Hepatocyte (in vitro differentiated cells): ENCODE data around the gene SEC24D. TPM values are rescaled to one million over a fixed set of nuclear protein-coding genes. Genes with fewer than 3 reads are reported as not detected.

Experiments used
- DNase-seq: peaks from one replicate; pipeline ENCODE4 v3.0.0-alpha.2; 2016; ENCODE audit warnings: low spot score
- H2AFZ ChIP-seq: fragments of 200-600 bp; sonication (generic); 2 replicates; pipeline ENCODE4 v1.6.0; 2016; ENCODE audit warnings: antibody characterized with exemption, mild to moderate bottlenecking
- H3K27ac ChIP-seq: fragments of 200-600 bp; sonication (generic); 2 replicates; pipeline ENCODE4 v1.5.1; 2016; ENCODE audit warnings: mild to moderate bottlenecking
- H3K27me3 ChIP-seq: fragments of 200-600 bp; sonication (generic); 2 replicates; pipeline ENCODE4 v1.6.1; 2016
- H3K36me3 ChIP-seq: fragments of 200-600 bp; sonication (generic); replicated peaks from 2 replicates; pipeline ENCODE4 v1.5.1; 2016; ENCODE audit warnings: low read depth; ENCODE audit not compliant: insufficient read depth
- H3K4me1 ChIP-seq: fragments of 200-600 bp; sonication (generic); 2 replicates; pipeline ENCODE4 v1.5.1; 2016; ENCODE audit warnings: mild to moderate bottlenecking, moderate library complexity; ENCODE audit not compliant: insufficient read depth
- H3K4me2 ChIP-seq: fragments of 200-600 bp; sonication (generic); 2 replicates; pipeline ENCODE4 v1.6.0; 2016
- H3K4me3 ChIP-seq: fragments of 200-600 bp; sonication (generic); 2 replicates; pipeline ENCODE4 v1.5.1; 2016; ENCODE audit warnings: mild to moderate bottlenecking
- H3K79me2 ChIP-seq: fragments of 200-600 bp; sonication (generic); 2 replicates; pipeline ENCODE4 v1.6.0; 2017; ENCODE audit warnings: mild to moderate bottlenecking
- H3K9me2 ChIP-seq: fragments of 200-600 bp; sonication (generic); replicated peaks from 2 replicates; pipeline ENCODE4 v1.6.0; 2017; ENCODE audit warnings: mild to moderate bottlenecking; ENCODE audit not compliant: insufficient read depth
- H3K9me3 ChIP-seq: fragments of 200-600 bp; sonication (generic); 2 replicates; pipeline ENCODE4 v1.5.1; 2016; ENCODE audit warnings: low read depth, mild to moderate bottlenecking
- H4K20me1 ChIP-seq: fragments of 200-600 bp; sonication (generic); 2 replicates; pipeline ENCODE4 v1.6.0; 2016; ENCODE audit warnings: mild to moderate bottlenecking; ENCODE audit not compliant: insufficient read depth, poor library complexity, severe bottlenecking
- CTCF ChIP-seq: fragments of 200-600 bp; sonication (generic); IDR thresholded peaks from 2 replicates; pipeline ENCODE4 v1.5.1; 2016; ENCODE audit warnings: antibody characterized with exemption, mild to moderate bottlenecking; ENCODE audit not compliant: poor library complexity
- EZH2 ChIP-seq: fragments of 200-600 bp; sonication (generic); IDR thresholded peaks from 2 replicates; pipeline ENCODE4 v1.6.1; 2016; ENCODE audit warnings: antibody characterized with exemption, mild to moderate bottlenecking, borderline replicate concordance
- EZH2phosphoT487 ChIP-seq: fragments of 200-600 bp; sonication (generic); IDR thresholded peaks from one replicate; pipeline ENCODE4 v1.6.1; 2018; ENCODE audit warnings: antibody characterized with exemption, mild to moderate bottlenecking, low read depth, moderate library complexity; ENCODE audit not compliant: unreplicated experiment, severe bottlenecking
- WGBS: methylation state at CpG from one replicate; pipeline ENCODE4 v1.1.6; 2016; ENCODE audit warnings: low lambda C conversion rate; ENCODE audit errors: missing lambda C conversion rate; 5-methylcytosine and 5-hydroxymethylcytosine counted together
- polyA plus RNA-seq: library from polyadenylated mRNA; unstranded; fragments of >200 nt; fragmentation: Nextera tagmentation; extraction: Ambion mirVana; gene quantifications from 2 replicates; pipeline ENCODE4 v1.2.1, GENCODE V29; 2016
- total RNA-seq: library from RNA; depleted of rRNA; stranded (reverse); fragments of >200 nt; gene quantifications from 2 replicates; pipeline ENCODE4 v1.2.3, GENCODE V29; 2014

The SEC24D gene
- total and polyA plus RNA-seq, 2 experiments from 2014 or later, result 81.9 to 97.4 TPM

GRCh38 chr4:118817178-118817930, 18.6 kb downstream of the SEC24D start:
- 95% methylated on average over 4 of the region's 4 CpGs for WGBS

DNA sequence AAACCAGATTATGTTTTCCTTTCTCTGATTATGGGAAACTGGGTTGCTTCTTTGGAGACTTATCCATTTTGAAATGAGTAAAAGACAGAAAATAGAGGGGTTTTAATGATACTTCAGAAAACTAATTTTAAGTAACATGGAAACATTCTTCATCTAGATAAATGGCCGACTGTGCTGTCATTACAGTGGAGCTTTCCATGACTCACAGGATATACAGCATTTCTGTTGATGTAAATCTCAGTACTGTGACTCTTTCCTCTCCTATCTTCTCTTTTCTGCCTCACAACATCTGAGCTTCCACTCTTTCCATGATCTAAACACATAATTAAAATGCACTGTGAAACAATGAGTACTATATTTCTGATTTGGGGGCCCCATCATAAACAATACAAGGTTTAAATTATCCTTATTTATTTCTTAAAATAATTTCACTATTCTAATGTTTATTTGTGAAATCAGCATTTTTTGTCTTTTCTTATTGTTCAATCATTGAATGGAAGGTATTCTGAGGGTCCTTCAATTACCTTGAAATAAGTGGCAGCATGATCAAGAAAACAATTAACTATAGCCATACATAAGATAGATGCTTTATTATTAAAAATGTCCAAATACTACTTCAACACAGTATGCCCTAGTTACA, 19.3 kb downstream of the SEC24D start:
- Histone ChIP-seq H3K4me2 (no peak overlapping the region), H2AFZ (no peak overlapping the region), H4K20me1 (peaks cover 32% of the 10 kb centered on the region), H3K9me3 (no peaks in the 10 kb centered on the region), H3K4me1 (no peaks in the 10 kb centered on the region), H3K27ac (no peak overlapping the region), H3K4me3 (no peak overlapping the region), H3K27me3 (no peaks in the 10 kb centered on the region), H3K79me2 (peaks cover 77% of the 10 kb centered on the region), H3K9me2 (no peaks in the 10 kb centered on the region), H3K36me3 (no peaks in the 10 kb centered on the region)
- 50% methylated on average over 1 of the region's 1 CpG for WGBS
- no peak for TF ChIP-seq EZH2phosphoT487
- TF ChIP-seq EZH2, result no peak
- TF ChIP-seq CTCF, result no peak
- no peak for DNase-seq

More at GRCh38 chr4:118817178-118817930, 18.6 kb downstream of the SEC24D start:
- Histone ChIP-seq H3K27me3 (no peaks in the 10 kb centered on the region), H3K27ac (no peak overlapping the region), H4K20me1 (peaks cover 32% of the 10 kb centered on the region), H3K36me3 (no peaks in the 10 kb centered on the region), H3K79me2 (peaks cover 77% of the 10 kb centered on the region), H3K4me1 (no peaks in the 10 kb centered on the region), H3K4me3 (no peak overlapping the region), H3K9me2 (no peaks in the 10 kb centered on the region), H2AFZ (no peak overlapping the region), H3K9me3 (no peaks in the 10 kb centered on the region), H3K4me2 (no peak overlapping the region)
- no peak for DNase-seq
- TF ChIP-seq EZH2phosphoT487, result no peak
- no peak for TF ChIP-seq CTCF
- TF ChIP-seq EZH2, result no peak

DNA sequence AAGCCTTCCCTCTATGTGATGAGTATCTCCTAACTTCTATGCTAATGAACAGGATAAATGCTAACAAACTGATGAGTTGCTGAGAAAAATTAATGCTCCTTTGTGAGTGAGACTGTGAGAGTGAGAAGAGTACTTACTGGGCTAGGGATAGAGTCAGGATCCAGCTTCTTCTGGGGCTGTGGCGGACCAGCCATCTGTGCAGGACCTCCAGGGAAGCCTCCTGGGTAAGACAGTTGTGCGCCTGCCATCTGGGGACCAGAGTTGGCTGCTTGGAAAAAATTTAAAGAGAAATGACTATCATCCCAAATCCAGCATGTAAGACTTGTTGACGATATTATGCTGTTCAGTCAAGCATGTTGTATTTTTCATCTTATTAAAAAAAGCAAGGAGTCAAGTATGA, 21.0 kb downstream of the SEC24D start:
- Histone ChIP-seq H3K27ac (no peak overlapping the region), H3K4me1 (no peaks in the 10 kb centered on the region), H3K4me2 (no peak overlapping the region), H3K36me3 (peaks cover 2% of the 10 kb centered on the region), H3K9me2 (no peaks in the 10 kb centered on the region), H3K9me3 (no peaks in the 10 kb centered on the region), H3K4me3 (no peak overlapping the region), H2AFZ (no peak overlapping the region), H4K20me1 (peaks cover 29% of the 10 kb centered on the region), H3K27me3 (no peaks in the 10 kb centered on the region), H3K79me2 (peaks cover 68% of the 10 kb centered on the region)
- no peak for DNase-seq
- TF ChIP-seq CTCF (no peak), EZH2phosphoT487 (no peak), EZH2 (no peak)
- WGBS, result 99% methylated on average over 3 of the region's 3 CpGs
